Ectodermal cell (in vitro differentiated cells): Measurements from ENCODE around the gene SMAD7.

Experiments used
- H3K27ac ChIP-seq: 2 replicates; pipeline ENCODE4 v1.7.0; 2013; ENCODE audit warnings: mild to moderate bottlenecking, low read depth, low read length; ENCODE audit not compliant: insufficient read depth, poor library complexity, severe bottlenecking
- H3K27me3 ChIP-seq: 2 replicates; pipeline ENCODE4 v1.7.0; 2013; ENCODE audit warnings: mild to moderate bottlenecking, low read length; ENCODE audit not compliant: insufficient read depth, control insufficient read depth, poor library complexity, severe bottlenecking
- H3K36me3 ChIP-seq: one replicate; pipeline ENCODE4 v1.7.0; 2013; ENCODE audit warnings: low read length; ENCODE audit not compliant: control insufficient read depth, insufficient read depth
- H3K4me1 ChIP-seq: one replicate; pipeline ENCODE4 v1.7.0; 2013; ENCODE audit warnings: low read length; ENCODE audit not compliant: control insufficient read depth, insufficient read depth
- H3K4me3 ChIP-seq: 2 replicates; pipeline ENCODE4 v1.7.0; 2013; ENCODE audit warnings: low read depth, low read length, control low read depth; ENCODE audit not compliant: insufficient read depth
- H3K9me3 ChIP-seq: 2 replicates; pipeline ENCODE4 v1.7.0; 2013; ENCODE audit warnings: mild to moderate bottlenecking, low read length, moderate library complexity; ENCODE audit not compliant: control insufficient read depth
- WGBS, 2 experiments: methylation state at CpG; one replicate each; pipeline ENCODE4 v1.1.7; 2013; ENCODE audit warnings: missing lambda C conversion rate in 2 of 2; 5-methylcytosine and 5-hydroxymethylcytosine counted together

SMAD7 gene

GRCh38 chr18:48992791-48993555 lies 42.2 kb upstream of the SMAD7 start:
- Histone ChIP-seq H3K4me1 (peaks cover 5% of the 10 kb centered on the region), H3K36me3 (no peaks in the 10 kb centered on the region), H3K9me3 (no peaks in the 10 kb centered on the region), H3K4me3 (no peak overlapping the region), H3K27me3 (no peaks in the 10 kb centered on the region), H3K27ac (no peak overlapping the region)
- WGBS, 2 experiments, result 93% methylated on average over 12 of the region's 12 CpGs

GRCh38 chr18:48992133-48992532 lies 41.4 kb upstream of the SMAD7 start:
- H3K36me3 ChIP-seq, result no peaks in the 10 kb centered on the region
- H3K4me1 ChIP-seq, result peaks cover 3% of the 10 kb centered on the region
- no peaks in the 10 kb centered on the region for H3K27me3 ChIP-seq
- no peaks in the 10 kb centered on the region for H3K9me3 ChIP-seq
- H3K27ac ChIP-seq, result no peak overlapping the region
- H3K4me3 ChIP-seq, result no peak overlapping the region
- 94 to 95% methylated on average over 8 of the region's 8 CpGs for WGBS, 2 experiments

DNA sequence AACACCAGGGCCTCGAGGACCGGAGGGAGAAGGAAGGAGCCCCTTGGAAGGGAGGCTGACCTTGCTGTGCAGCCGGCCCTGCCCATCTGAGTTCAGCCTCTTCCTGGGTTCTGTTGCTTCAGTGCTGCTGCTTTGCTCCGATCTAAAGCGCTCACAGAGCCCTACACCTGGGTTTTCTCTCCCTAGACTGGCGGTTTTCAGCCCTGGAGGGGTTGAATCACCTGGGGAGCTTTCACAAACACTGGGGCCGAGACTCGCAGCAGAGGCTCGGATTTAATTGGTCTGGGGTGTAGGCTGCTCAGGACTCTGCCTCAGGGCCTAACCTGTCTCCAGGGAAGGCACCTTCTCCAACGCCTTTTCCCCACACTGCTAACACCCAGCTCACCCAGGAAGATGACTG lies 40.9 kb upstream of the SMAD7 start:
- Histone ChIP-seq H3K27ac (no peak overlapping the region), H3K4me3 (no peak overlapping the region), H3K36me3 (no peaks in the 10 kb centered on the region), H3K27me3 (no peaks in the 10 kb centered on the region), H3K9me3 (no peaks in the 10 kb centered on the region), H3K4me1 (peaks cover 8% of the 10 kb centered on the region)
- 83 to 87% methylated on average over 10 of the region's 10 CpGs for WGBS, 2 experiments

- H3K36me3 ChIP-seq, result no peaks in the 10 kb centered on the region
- no peaks in the 10 kb centered on the region for H3K9me3 ChIP-seq
- WGBS, 2 experiments, result 77 to 81% methylated on average over 5 of the region's 5 CpGs
- H3K4me1 ChIP-seq, result peaks cover 8% of the 10 kb centered on the region
- no peak overlapping the region for H3K4me3 ChIP-seq
- H3K27ac ChIP-seq, result no peak overlapping the region
- no peaks in the 10 kb centered on the region for H3K27me3 ChIP-seq
These were observed 40.5 kb upstream of the SMAD7 start for GRCh38 chr18:48991319-48991660.

GRCh38 chr18:48990481-48991318 lies 39.9 kb upstream of the SMAD7 start:
- H3K4me3 ChIP-seq, result no peak overlapping the region
- H3K27ac ChIP-seq, result no peak overlapping the region
- no peaks in the 10 kb centered on the region for H3K36me3 ChIP-seq
- no peaks in the 10 kb centered on the region for H3K9me3 ChIP-seq
- H3K4me1 ChIP-seq, result peaks cover 8% of the 10 kb centered on the region
- 89% methylated on average over 15 of the region's 15 CpGs for WGBS, 2 experiments
- H3K27me3 ChIP-seq, result no peaks in the 10 kb centered on the region

DNA sequence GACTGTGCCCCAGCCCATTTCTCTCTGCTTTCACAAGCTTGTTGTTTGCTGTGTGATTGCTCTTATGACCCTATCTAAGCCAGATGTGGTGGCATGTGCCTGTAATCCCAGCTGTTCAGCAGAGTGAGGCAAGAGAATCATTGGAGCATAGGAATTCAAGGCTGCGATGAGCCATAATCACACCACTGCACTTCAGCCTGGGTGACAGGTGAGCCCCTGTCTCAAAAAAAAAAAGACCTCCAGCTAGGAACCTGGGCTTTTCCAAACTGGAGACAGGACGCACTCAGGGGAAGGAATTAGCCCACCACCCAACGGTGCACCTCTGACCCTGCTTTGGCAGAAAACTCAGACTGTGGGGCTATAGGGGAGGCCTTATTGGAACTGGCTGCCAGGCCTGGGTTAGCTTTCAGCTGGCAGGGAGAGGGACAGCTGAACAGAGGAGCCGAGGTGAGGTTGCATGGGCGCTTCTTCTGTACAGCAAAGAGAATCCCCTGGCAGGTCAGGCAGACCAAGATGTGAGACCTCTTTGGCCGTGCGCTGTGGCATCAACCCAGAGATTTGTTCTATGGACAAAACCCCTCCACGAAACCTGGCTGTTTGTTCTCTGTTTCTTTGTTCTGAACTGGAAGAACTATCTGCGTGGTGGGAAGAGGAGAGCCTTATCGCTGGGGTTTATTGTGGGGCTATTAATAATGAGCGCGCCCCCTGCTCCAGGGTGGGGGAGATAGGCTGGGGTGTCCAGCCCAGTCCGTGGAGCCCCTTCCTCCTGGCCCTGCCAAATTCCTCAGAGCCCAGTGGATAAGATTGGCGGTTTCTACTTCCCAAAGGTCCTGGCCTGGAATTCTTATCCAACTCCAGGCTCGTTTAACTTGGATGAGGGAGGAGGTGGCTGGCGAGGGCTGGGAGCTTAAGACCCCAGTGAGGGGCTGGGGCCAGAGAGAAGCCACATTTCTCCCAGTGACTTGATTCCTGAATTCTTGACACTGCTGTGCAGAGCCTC lies 38.8 kb upstream of the SMAD7 start:
- Histone ChIP-seq H3K27ac (no peak overlapping the region), H3K4me3 (no peak overlapping the region), H3K9me3 (no peaks in the 10 kb centered on the region), H3K36me3 (no peaks in the 10 kb centered on the region), H3K4me1 (peaks cover 8% of the 10 kb centered on the region), H3K27me3 (no peaks in the 10 kb centered on the region)
- 83 to 85% methylated on average over 16 of the region's 16 CpGs for WGBS, 2 experiments

- Histone ChIP-seq H3K4me1 (peaks cover 8% of the 10 kb centered on the region), H3K27ac (no peak overlapping the region), H3K4me3 (no peak overlapping the region), H3K9me3 (no peaks in the 10 kb centered on the region), H3K27me3 (no peaks in the 10 kb centered on the region), H3K36me3 (no peaks in the 10 kb centered on the region)
- WGBS, 2 experiments, result 93 to 95% methylated on average over 15 of the region's 15 CpGs
These were observed 37.9 kb upstream of the SMAD7 start for GRCh38 chr18:48988508-48989303.

DNA sequence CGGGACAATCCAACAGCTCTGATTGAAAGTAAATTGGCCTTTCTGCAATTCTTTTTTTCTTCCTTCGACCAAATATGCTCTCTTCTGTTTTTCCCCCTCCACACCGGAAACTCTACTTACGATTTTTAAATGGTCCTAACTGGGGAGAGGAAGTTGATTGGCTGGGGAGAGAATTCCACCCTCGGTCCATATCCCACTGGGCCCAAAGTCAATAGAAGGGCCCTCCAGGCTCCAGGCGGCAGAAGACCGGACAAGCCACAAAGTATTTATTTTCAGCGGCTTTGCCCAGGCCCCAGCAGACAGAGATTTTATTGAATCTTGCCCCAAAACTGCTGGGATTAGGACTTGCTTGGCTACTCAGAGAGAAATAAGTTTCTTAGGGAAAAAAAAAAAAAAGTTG lies 37.1 kb upstream of the SMAD7 start:
- Histone ChIP-seq H3K9me3 (no peaks in the 10 kb centered on the region), H3K4me1 (peaks cover 8% of the 10 kb centered on the region), H3K27me3 (no peaks in the 10 kb centered on the region), H3K27ac (no peak overlapping the region), H3K4me3 (no peak overlapping the region), H3K36me3 (no peaks in the 10 kb centered on the region)
- WGBS, 2 experiments, result 72 to 76% methylated on average over 7 to 8 of the region's 8 CpGs

DNA sequence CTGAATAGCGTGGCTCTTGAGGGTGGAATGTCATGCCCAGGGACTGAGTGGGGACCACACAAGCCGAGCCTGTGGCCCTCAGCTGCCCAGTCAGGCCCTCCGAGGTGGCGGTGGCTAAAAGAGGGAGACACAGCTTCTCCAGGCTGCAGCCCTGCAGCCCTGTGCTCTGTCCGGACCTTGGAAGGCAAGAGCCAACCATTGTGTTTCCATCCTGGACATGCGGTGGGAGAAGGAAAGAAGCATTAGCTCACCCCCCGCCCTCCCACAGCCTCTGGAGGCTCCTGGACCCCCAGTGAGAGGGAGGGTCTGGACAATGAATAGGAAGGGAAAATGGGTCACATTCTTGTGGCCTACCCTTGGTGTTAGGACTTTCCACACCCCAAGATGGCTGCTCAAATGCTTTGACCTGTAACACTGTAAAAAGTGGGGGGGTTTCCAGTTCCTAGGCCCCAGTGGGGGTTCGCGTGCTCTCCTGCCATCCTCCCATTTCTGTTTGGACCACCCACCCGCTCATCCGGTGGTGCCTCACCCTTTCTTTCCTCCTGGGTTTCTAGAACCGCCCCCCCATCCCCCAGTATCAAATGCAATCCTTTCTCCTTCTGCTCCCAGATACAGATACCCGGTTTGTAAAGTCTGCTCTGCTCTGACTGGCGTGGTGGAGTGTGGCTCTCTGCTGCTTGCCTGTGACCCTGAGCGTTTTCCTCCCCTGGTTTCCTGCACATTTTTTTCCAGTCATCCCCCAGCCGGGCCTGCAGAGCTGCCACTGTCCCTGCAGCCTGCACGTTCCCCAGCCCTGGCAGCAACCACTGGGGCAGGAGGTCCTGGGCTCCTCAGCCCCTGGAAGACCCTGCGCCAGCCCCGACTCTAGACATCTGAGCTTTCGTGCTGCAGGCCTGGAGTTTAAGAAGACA lies 36.3 kb upstream of the SMAD7 start:
- WGBS, 2 experiments, result 83 to 86% methylated on average over 20 of the region's 20 CpGs

More for the DNA sequence above, 36.3 kb upstream of the SMAD7 start:
- no peak overlapping the region for H3K27ac ChIP-seq
- no peaks in the 10 kb centered on the region for H3K36me3 ChIP-seq
- no peaks in the 10 kb centered on the region for H3K9me3 ChIP-seq
- H3K4me1 ChIP-seq, result peaks cover 8% of the 10 kb centered on the region
- H3K4me3 ChIP-seq, result no peak overlapping the region
- H3K27me3 ChIP-seq, result no peaks in the 10 kb centered on the region
